CD4-positive, alpha-beta T cell treated with Interferon alpha-2 for 1 hour (primary cell): Measurements from ENCODE around the gene KLF1.
"Not testable (repeated sequence)": the region's sequence is repeated elsewhere in the genome, so short reads cannot be mapped to it uniquely, and the experiment has no call there.

Source experiments
- DNase-seq, 2 donors: peaks; one replicate each; pipeline ENCODE4 v3.0.0-alpha.2; 2020 to 2022

KLF1 gene

DNA sequence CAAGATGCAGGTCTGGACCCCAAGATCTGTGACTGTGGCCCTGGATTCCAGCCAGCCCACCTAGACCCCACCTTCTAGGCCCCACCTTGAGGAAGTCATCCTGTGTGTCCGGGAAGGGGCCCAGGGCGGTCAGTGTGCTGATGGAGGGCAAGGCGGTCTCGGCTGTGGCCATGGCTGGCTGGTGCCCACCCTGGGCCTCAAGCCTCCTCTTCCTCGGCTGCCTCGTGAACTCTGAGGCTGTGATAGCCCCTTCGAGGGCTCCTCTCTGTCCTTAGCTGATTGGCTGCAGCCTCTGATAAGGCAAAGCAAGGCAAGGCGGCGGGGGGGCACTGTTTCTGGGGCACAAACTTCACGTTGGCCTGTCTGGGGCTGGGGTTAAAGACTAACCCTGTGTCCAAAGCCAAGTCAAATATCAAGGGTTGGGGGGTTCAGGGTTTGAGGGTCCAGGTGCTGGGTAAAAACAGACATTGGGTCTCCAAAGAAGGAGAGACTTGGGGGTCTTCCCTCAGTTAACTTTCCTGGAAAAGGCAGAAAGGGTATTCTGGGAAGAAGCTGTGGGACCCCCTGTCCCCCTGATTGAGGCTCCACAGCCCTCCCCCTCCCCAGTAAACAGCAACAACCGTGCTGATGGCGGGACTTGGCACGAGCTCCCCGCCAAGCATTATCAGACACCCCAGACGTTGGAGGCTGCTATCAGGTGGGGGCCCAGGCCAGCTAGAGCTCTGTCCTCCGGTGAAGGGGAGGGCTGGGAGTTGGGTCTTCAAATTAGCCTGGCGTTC is at the start of gene KLF1:
Gene KLF1, minus strand, starts transcription at position 233 of the 779 bp plus-strand sequence. Its CDS starts 61 bp downstream, at position 172.
- DNase-seq: no peak

DNA sequence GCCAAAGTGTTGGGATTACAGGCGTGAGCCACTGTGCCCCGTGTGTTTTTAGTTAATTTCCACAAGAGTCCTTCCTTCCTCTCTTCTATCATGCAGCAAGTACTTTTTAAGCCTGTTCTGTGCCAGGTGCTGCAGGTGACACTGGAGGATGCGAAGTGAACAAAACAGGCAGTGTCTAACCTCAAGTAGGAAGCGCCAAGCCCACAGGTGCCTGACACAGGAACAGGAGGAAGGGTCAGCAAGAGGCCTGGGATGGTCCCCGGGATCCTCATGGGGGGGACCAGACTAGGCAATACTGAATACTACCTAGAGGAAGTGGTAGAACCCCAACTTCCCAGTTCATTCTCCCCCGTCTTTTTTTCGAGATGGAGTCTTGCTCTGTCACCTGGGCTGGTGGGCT is 49.6 kb upstream of the KLF1 start:
- DNase-seq: no peak

GRCh38 chr19:12935071-12935470 is 48.1 kb upstream of the KLF1 start:
- no peak for DNase-seq

- DNase-seq: peak; percentile 89 to 91
Observed at GRCh38 chr19:12933287-12934072, 46.5 kb upstream of the KLF1 start, which contains the start of gene FARSA. FARSA (minus strand) TSS chr19:12933711; CDS start chr19:12933696, 15 bp downstream.

DNA sequence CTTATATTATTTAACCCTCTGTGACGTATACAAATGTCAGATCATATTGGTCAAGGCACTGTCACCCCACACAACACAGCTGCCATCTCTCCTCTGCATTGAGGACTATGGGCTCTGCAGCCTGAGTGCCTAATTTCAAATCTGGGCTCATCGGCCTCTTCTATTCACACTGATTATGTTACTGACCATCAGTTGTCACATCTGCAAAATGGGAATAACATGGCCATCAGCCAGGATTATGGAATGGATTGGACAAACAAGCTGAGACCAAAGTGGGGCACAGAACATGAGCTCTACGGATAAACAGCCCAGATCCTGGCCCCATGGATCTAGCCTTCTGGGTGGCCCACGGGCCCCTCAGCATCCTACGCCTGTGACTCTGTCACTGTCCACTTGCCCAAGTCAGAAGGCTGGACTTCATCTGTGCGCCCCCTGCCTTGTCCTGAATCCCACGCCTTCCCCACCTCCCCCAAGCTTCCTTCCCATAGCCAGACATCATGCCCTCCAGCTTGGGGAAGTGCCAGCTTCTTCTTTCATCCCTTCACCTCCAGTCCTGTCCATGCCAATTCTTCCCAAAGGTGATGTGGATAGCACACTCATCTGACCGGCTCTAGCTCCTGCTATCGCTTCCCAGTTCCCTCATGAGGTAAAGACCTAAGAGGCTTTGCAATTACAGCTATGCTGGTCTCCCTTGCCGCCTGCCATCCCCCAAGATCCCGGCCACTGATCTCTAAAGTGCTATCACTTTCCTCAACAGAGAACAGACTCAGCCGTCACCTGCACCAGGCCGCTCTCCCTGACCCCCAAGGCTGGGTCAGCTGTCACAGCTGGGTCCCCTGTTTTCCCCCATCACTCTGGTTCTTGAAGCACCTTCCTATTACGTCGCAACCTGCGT is 45.6 kb upstream of the KLF1 start:
- DNase-seq: no peak

DNA sequence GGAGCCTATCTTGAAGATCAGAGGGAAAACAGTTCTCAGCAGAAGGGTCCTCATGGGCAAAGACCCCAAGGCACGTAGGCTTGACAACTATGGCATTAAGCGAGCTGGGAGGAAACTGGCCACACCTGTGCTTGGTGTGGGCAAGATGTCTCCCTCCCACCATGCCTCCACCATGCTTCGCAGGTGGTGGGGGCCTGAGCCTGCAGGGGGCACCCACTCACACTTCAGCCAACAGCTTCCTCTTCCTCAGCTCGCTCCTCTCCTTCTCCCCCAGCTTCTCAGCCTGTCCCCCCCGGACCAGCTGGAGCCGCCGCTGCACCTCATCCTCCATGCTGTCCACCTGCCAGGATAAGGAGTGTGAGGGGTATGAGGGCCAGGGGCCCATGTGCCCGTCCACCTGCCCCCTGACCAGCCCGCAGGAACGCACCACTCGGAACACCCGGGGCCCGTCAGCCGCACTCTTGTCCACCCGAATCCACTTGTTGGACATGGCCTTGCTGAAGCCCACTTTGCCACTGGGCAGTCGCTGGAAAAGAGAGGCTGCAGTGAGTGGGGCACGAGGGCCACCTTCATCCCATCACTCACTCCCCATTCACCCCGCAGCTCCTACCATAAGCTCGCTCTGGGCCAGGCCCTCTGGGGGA is 43.1 kb upstream of the KLF1 start:
- no peak for DNase-seq

DNA sequence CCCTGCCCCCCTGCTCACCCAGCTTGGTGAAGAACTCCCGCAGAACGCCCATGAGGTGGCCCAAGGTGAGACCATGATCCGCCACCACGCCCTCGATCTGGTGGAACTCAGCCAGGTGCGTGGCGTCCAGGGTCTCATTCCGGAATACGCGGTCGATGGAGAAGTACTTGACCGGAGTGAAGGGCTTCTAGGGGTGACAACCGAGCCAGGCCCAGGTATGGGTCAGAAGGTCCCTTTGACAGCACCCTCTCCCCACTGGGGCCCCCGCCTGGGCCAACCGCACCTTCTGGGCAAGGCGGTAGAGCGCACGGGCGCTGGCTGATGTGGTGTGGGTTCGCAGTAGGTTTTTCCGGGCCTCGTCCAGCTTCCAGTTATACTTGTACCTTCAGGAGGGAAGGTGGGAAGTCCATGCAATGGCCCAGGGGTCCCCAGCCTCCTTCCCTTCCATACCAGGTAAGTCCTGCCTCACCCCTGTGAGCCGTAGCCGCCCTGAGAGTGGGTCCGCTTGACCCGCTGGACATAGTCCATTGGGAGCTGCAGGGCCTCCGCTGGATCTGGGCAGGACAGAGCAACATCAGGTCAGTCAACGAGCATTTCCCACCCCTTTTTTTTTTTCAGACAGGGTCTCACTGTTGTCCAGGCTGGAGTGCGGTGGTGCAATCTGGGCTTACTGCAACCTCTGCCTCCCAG is 37.8 kb upstream of the KLF1 start:
- DNase-seq: no peak

DNA sequence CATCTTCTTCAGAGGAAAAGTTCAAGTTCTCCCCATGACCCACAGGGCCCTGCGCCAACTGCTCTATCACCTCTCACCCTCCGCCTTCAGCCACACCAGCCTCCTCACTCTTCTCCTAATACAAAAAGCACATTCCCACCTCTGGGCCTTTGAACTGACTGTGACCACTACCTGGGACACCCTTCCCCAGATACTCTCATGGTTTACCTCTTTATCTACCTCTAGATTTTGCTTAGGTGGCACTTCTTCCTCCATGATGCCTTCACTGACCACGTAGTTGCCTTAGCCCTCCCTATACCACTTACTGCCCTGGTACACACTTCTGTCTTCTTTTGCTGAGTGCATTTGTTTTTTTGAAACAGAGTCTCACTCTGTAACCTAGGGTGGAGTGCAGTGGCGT is 36.0 kb upstream of the KLF1 start:
- no peak for DNase-seq

GRCh38 chr19:12921047-12921446 is 34.0 kb upstream of the KLF1 start:
- no peak for DNase-seq

GRCh38 chr19:12918253-12918652 is 31.3 kb upstream of the KLF1 start:
- no peak for DNase-seq

DNA sequence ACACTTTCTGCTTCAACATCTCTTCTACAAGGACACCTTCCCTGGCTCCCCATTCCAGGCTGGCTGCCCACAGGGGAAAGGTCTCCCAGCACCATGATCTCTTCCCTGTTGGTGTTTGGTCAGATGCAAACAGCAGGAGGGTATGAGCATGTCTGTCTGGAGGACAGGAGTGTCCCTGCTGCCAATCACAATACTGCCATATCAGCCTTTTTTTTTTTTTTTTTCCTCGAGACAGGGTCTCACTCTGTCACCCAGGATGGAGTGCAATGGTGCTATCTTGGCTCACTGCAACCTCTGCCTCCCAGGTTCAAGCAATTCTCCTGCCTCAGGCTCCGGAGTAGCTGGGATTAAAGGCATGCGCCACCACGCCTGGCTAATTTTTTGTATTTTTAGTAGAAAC is 28.9 kb upstream of the KLF1 start:
- not testable (repeated sequence) for DNase-seq

DNA sequence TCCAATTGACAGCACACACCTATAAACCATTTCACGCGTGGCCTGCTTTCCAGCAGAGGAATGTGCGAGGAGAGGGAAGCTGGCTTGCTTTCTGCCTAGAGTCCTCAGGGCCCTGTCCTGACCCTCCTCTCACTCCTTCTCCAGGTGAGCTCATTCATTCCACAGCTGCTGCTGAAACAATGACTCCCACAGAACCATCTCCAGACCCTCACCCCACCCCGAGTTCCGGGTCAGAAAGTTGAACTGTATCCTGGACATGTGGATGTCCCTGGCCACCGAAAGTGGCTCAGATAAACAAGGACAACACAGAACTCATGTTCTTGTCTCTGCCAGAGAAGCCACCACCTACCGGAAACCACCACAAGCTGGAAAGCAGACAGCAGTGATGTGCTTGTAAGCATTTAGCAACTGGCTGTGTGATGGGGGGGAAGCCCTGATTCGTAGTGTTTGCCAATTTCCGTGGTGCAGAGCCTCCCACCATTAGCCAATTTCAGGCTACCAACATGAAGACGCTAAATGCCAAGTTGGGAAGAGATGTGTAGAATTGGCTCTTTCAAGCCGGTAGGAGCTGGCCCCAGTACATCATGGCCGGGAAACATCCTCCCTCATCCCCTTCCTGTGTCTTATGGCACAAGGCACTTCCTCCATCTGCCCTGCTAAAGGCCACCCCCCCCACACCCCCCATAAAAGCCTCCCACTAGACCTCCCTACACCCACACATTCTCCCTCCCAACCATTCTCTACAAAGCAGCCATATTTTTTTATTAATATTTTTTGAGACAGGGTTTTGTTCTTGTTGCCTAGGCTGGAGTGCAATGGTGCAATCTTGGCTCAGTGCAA is 27.1 kb upstream of the KLF1 start:
- peak; percentile 58 to 65 for DNase-seq

GRCh38 chr19:12913011-12913561 is 26.1 kb upstream of the KLF1 start:
- no peak for DNase-seq

DNA sequence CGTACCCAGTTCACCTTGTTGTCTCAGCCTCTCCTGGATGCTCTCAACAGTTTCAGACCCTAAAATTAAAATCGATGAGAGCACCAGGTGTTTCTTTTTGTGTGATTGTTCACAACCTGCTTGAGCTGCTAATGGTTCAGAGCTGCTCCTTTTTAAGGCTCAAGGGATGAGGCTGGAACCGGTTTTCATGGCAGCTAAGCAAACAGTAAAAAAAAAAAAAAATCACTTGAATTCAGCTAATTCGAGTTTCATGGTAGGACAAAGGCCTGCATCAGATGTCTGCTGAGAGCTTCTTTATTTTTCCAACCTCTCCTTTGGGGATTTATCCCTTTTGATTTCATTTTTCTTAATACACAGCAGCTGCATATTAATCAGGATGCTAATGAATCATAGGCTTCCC is 25.6 kb upstream of the KLF1 start:
- DNase-seq: no peak

GRCh38 chr19:12907166-12907565 is 20.2 kb upstream of the KLF1 start:
- DNase-seq: no peak

- no peak for DNase-seq
Observed at GRCh38 chr19:12899891-12900518, 13.0 kb upstream of the KLF1 start.

DNA sequence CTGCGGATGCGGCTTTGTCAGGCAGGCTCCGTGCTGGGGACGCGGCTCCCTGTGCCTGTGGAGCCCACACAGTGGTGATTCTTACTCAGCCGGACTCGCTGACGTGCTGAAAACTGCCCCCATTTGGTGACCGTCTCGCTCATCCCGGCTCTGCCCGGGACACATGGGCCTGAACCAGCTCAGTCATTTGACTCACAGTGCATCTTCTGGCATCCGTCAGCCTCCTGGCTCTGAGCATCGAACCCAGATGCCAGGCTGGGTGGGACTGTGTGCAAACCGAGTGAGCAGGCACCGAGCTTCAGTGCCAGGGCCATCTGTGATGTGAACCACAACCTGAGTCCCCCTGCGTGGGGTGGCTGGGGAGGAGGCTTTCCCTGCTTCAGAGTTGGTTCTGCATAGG is 9.5 kb upstream of the KLF1 start:
- no peak for DNase-seq

DNA sequence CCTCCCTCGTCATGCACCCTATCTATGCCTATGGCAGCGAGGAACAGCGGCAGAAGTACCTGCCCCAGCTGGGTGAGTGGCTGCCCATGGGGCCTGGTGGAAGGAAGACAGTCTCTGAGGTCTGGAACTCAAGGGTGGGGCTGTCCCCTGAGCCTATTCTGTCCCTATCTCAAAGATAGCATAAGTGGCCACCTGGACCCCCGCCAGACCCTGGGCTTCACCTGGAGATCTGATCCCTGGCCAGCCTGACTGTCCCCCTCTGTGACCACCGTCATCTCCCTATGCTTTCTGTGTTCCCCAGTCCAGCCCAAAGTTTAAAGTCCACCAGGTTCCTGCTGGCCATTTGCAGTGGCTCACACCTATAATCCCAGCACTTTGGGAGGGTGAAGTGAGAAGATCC is 6.6 kb upstream of the KLF1 start:
- DNase-seq: no peak

GRCh38 chr19:12891553-12892021 is 4.6 kb upstream of the KLF1 start:
- no peak for DNase-seq
